ENCODE data around the gene WBP2NL.

Gene WBP2NL

GRCh38 chr22:42072606-42073330 is 74.2 kb downstream of the WBP2NL start:
- peak; percentile 40 for DNase-seq (ENCODE audit: low spot score)

GRCh38 chr22:42073621-42074041 is 75.0 kb downstream of the WBP2NL start:
- DNase-seq (ENCODE audit: low spot score): no peak

- DNase-seq (ENCODE audit: low spot score): no peak
These were observed 75.7 kb downstream of the WBP2NL start, which contains the start of gene PHETA2 for GRCh38 chr22:42074132-42074811. PHETA2 (plus strand) TSS chr22:42074248; CDS start chr22:42077294, 3,046 bp downstream.

- DNase-seq (ENCODE audit: low spot score): no peak
These were observed 76.5 kb downstream of the WBP2NL start for GRCh38 chr22:42074846-42075676.

GRCh38 chr22:42076764-42077485 is 78.3 kb downstream of the WBP2NL start:
- no peak for DNase-seq (ENCODE audit: low spot score)

GRCh38 chr22:42077486-42078125 is 79.0 kb downstream of the WBP2NL start:
- DNase-seq (ENCODE audit: low spot score): peak; percentile 42

Measured in cerebellar cortex (tissue), 1 donor.